HepG2 (cell line): ENCODE data around the gene CNTN4. TPM values are rescaled to one million over a fixed set of nuclear protein-coding genes. Genes with fewer than 3 reads are reported as not detected.

Source experiments
- ATAC-seq: fragments of 200-7000 bp; cut with Tn5 transposase; 3 replicates; pipeline ENCODE4 v1.9.1; 2020; ENCODE audit warnings: mild to moderate bottlenecking, moderate library complexity
- BruUV-seq: library from RNA; stranded (reverse); fragments of 400-500 nt; replicated peaks from 2 replicates; lab custom pipeline; 2021; lab: Mats Ljungman, UMichigan
- CTCF ChIA-PET: fragments of 300-600 bp; formaldehyde crosslinking; extraction: SDS; loops from one replicate; lab custom pipeline; 2021; ENCODE audit warnings: low total read pairs, inconsistent platforms, low intra/inter-chr PET ratio; lab: Yijun Ruan, JAX
- POLR2A ChIA-PET: fragments of 350-600 bp; sonication (Branson Sonifier 250); formaldehyde crosslinking; loops from one replicate; lab custom pipeline; 2020; ENCODE audit warnings: antibody characterized with exemption, inconsistent platforms; lab: Yijun Ruan, JAX
- DNase-seq: peaks from one replicate; pipeline ENCODE4 v3.0.0-alpha.2; 2015; ENCODE audit warnings: low spot score
- FAIRE-seq: peaks from 3 replicates; lab custom pipeline; 2011; peaks lifted over from hg19 to GRCh38; lab: Jason Lieb, UNC
- H2AFZ ChIP-seq: one replicate; pipeline ENCODE4 v1.6.1; 2011; ENCODE audit warnings: low read length, inconsistent platforms
- H3K27ac ChIP-seq: fragments of 300-600 bp; 3 replicates; pipeline ENCODE4 v1.8.0; 2011; ENCODE audit warnings: mixed run types, mild to moderate bottlenecking, mixed read lengths, low read length, inconsistent platforms; ENCODE audit not compliant: insufficient read depth; ENCODE audit errors: extremely low read length
- H3K27me3 ChIP-seq, 2 experiments: fragments of 200-600 bp in 1 of 2; 2 replicates in 1 of 2; 3 replicates in 1 of 2; pipeline versions ENCODE4 v1.6.0 to v1.8.0; 2011; ENCODE audit warnings: low read length in 2 of 2, mild to moderate bottlenecking in 2 of 2, moderate library complexity in 2 of 2, inconsistent platforms in 1 of 2; ENCODE audit not compliant: insufficient read depth in 2 of 2, control insufficient read depth in 1 of 2
- H3K36me3 ChIP-seq, 2 experiments: fragments of 200-600 bp in 1 of 2; replicated peaks in 1 of 2; 2 replicates in 1 of 2; 3 replicates in 1 of 2; pipeline versions ENCODE4 v1.5.1 to v1.8.0; 2011; ENCODE audit warnings: low read length in 2 of 2, inconsistent platforms in 1 of 2; ENCODE audit not compliant: insufficient read depth in 2 of 2, control insufficient read depth in 1 of 2
- H3K4me1 ChIP-seq: 2 replicates; pipeline ENCODE4 v1.5.1; 2012; ENCODE audit warnings: low read length, inconsistent platforms; ENCODE audit not compliant: insufficient read depth
- H3K4me2 ChIP-seq: 2 replicates; pipeline ENCODE4 v1.6.0; 2011; ENCODE audit warnings: low read depth, low read length, inconsistent platforms
- H3K4me3 ChIP-seq, 3 experiments: fragments of 200-600 bp in 1 of 3; sonication (generic), shearing (Covaris generic) in 1 of 3; replicated peaks in 1 of 3; 2 replicates each; pipeline ENCODE4 v1.5.1; 2011 to 2016; ENCODE audit warnings: low read length in 3 of 3, inconsistent platforms in 2 of 3, low read depth in 2 of 3, mild to moderate bottlenecking in 2 of 3, control low read depth in 1 of 3, mixed read lengths in 1 of 3; ENCODE audit not compliant: insufficient read depth in 1 of 3
- H3K79me2 ChIP-seq: one replicate; pipeline ENCODE4 v1.6.1; 2011; ENCODE audit warnings: low read length, inconsistent platforms; ENCODE audit not compliant: insufficient read depth
- H3K9ac ChIP-seq: 2 replicates; pipeline ENCODE4 v1.6.0; 2011; ENCODE audit warnings: mild to moderate bottlenecking, low read depth, low read length, inconsistent platforms; ENCODE audit not compliant: insufficient read depth
- H3K9me3 ChIP-seq: 2 replicates; pipeline ENCODE4 v1.5.1; 2012; ENCODE audit warnings: mild to moderate bottlenecking, low read length
- H4K20me1 ChIP-seq: 2 replicates; pipeline ENCODE4 v1.6.0; 2011; ENCODE audit warnings: inconsistent platforms, mild to moderate bottlenecking, low read length, moderate library complexity; ENCODE audit not compliant: insufficient read depth
- HHEX ChIP-seq: IDR thresholded peaks from 2 replicates; pipeline ENCODE4 v1.6.1; 2016; ENCODE audit warnings: control low read depth
- HNF1B ChIP-seq: sonication (generic); formaldehyde crosslinking; IDR thresholded peaks from 2 replicates; pipeline ENCODE4 v1.5.1; 2020; ENCODE audit warnings: mild to moderate bottlenecking, moderate library complexity, missing genetic modification reagents
- HOXA9 ChIP-seq: sonication (generic); formaldehyde crosslinking; IDR thresholded peaks from 2 replicates; pipeline ENCODE4 v1.8.1; 2022; ENCODE audit warnings: missing genetic modification reagents, mild to moderate bottlenecking, moderate library complexity, borderline replicate concordance
- HOXD1 ChIP-seq: sonication (generic); formaldehyde crosslinking; IDR thresholded peaks from 2 replicates; pipeline ENCODE4 v1.5.0; 2020; ENCODE audit warnings: missing genetic modification reagents
- ZNF318 ChIP-seq: sonication (generic); formaldehyde crosslinking; IDR thresholded peaks from 2 replicates; pipeline ENCODE4 v1.4.0; 2020; ENCODE audit warnings: mild to moderate bottlenecking, missing genetic modification reagents
- ZNF703 ChIP-seq: sonication (generic); formaldehyde crosslinking; IDR thresholded peaks from 2 replicates; pipeline ENCODE4 v1.5.1; 2020; ENCODE audit warnings: missing genetic modification reagents, mild to moderate bottlenecking, moderate library complexity, borderline replicate concordance
- ZSCAN5A ChIP-seq: sonication (generic); formaldehyde crosslinking; IDR thresholded peaks from 2 replicates; pipeline ENCODE4 v1.8.0; 2022; ENCODE audit warnings: mild to moderate bottlenecking, missing genetic modification reagents, borderline replicate concordance
- WGBS: methylation state at CpG from one replicate; pipeline ENCODE4 v1.1.6; 2017; ENCODE audit warnings: low lambda C conversion rate; 5-methylcytosine and 5-hydroxymethylcytosine counted together
- in situ Hi-C: cut with HindIII; loops from 2 replicates; pipeline ENCODE4 v1.10.0; 2017; ENCODE audit warnings: low pct_unique_long_range_greater_than_20kb; ENCODE audit not compliant: extremely low pct_ligation_motif_present
- intact Hi-C: fragments of 100-400 bp; cut with micrococcal nuclease; formaldehyde crosslinking; loops from one replicate; pipeline ENCODE4 v1.10.0; 2022; ENCODE audit not compliant: unreplicated experiment
- polyA plus RNA-seq, 8 experiments: library from polyadenylated mRNA; depleted of rRNA in 3 of 8; stranded (reverse) in 7 of 8; unstranded in 1 of 8; fragments of >200 nt; fragmentation: Illumina TruSeq in 4 of 8; extraction: Trizol in 4 of 8; gene quantifications; 2 replicates each; pipeline versions ENCODE4 v1.2.1 to v1.2.3, GENCODE V29; 2011 to 2016; ENCODE audit warnings: low read depth in 4 of 8, missing spikeins in 1 of 8, mixed read lengths in 1 of 8; ENCODE audit not compliant: insufficient read depth in 1 of 8
- total RNA-seq, 5 experiments: library from RNA; depleted of rRNA; stranded (reverse); fragments of >200 nt; fragmentation: Illumina TruSeq; extraction: Trizol; gene quantifications; 2 replicates each; pipeline ENCODE4 v1.2.3, GENCODE V29; 2016; ENCODE audit warnings: low read depth in 1 of 5

The CNTN4 gene
- total and polyA plus RNA-seq, 2 of the 13 experiments (the other 11 are each of a cell fraction or from before 2014, with no cell fraction given): 0.01 to 0.13 TPM

- TF ChIP-seq HNF1B (CRISPR knock-in tag) (no peak), HOXA9 (CRISPR knock-in tag) (no peak)
Measured at GRCh38 chr3:2106438-2106837, 7.8 kb downstream of the CNTN4 start (continued).

GRCh38 chr3:2110597-2111117 is 12.0 kb downstream of the CNTN4 start:
- Histone ChIP-seq H3K9me3 (peaks cover 18% of the 10 kb centered on the region; the same call in 1 of the 2 replicates), H4K20me1 (no peaks in the 10 kb centered on the region), H3K4me2 (no peak overlapping the region), H3K27me3 (no peaks in the 10 kb centered on the region), H3K4me1 (no peaks in the 10 kb centered on the region)
- DNase-seq: no peak
- intact Hi-C loops: no loop called here
- no peak for TF ChIP-seq ZNF318 (CRISPR knock-in tag)
- TF ChIP-seq HHEX (CRISPR knock-in tag): no peak
- TF ChIP-seq ZSCAN5A (CRISPR knock-in tag): no peak
- TF ChIP-seq HOXD1 (CRISPR knock-in tag): no peak
- no peak for TF ChIP-seq ZNF703 (CRISPR knock-in tag)
- TF ChIP-seq, all 625 proteins: peak for 0
- BruUV-seq: no TSS peak
- no peak for ATAC-seq
- ChIA-PET CTCF (no interaction called here), POLR2A (no interaction called here)
- WGBS: 4% methylated on average over 2 of the region's 2 CpGs
- in situ Hi-C loops: no loop called here
- no peak for FAIRE-seq
- H3K79me2 ChIP-seq: no peaks in the 10 kb centered on the region
- no peak overlapping the region for H3K27ac ChIP-seq
- no peak overlapping the region for H2AFZ ChIP-seq
- no peak overlapping the region for H3K9ac ChIP-seq
- H3K4me3 ChIP-seq: no peak overlapping the region
- H3K36me3 ChIP-seq: no peaks in the 10 kb centered on the region
